DMS153 treated with DMSO at 0.1 percent for 48 hours (cell line): ENCODE measurements around the gene MKRN3.
A peak's percentile ranks its signal among the peaks of the same experiment; 100 is the strongest.

Experiments
- DNase-seq: peaks from one replicate; lab custom pipeline; 2025; ENCODE audit not compliant: unreplicated experiment; lab: John Stamatoyannopoulos, UW

The MKRN3 gene

DNA sequence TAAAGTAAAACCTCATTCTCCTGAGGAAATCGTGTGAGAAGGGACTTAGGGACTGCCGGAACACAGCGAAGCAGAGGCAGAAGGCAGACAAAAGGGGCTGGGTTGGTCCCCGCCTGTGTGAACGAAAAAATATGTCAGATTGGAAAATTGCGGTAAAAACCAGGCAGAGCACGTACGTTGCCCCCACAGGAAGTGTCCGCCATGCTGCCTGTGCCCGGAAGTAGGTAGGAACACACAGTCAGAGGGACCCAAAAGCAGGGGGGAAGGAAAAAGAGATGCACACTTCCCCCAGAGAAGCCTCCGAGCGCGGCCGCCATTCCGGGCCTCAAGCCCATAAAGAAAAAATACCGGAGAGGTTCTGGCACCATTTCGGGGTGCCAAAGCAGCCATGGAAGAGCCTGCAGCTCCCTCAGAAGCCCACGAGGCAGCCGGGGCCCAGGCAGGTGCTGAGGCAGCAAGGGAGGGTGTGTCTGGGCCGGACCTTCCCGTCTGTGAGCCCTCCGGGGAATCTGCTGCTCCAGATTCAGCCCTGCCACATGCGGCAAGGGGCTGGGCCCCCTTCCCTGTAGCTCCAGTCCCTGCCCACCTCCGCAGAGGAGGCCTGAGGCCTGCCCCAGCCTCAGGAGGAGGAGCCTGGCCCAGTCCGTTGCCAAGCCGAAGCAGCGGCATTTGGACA is at the start of gene MKRN3:
Gene MKRN3, plus strand, starts transcription at position 280 of the 676 bp plus-strand sequence. Its CDS starts 109 bp downstream, at position 389.
- DNase-seq, result peak; percentile 16

GRCh38 chr15:23516866-23517265 is 48.6 kb upstream of the MKRN3 start:
- no peak for DNase-seq

DNA sequence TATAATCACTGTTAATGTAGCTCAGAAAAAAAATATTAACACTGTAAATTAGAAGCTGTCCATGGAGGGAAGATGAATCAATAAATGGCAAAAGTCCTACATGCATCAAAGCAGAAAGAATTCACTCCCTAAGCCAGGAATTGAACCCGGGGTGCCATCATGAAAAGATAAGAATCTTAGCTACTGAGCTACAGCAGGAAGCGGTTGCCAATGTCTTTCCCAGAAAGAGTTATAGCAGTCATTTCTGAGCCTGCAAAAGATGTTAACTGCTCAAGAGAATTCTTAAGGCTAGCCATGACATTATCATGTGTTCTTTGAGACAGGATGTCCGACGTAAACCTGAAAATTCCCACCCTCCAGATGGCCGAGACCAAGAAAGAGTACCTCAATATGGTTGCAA is 47.4 kb upstream of the MKRN3 start:
- DNase-seq, result no peak

DNA sequence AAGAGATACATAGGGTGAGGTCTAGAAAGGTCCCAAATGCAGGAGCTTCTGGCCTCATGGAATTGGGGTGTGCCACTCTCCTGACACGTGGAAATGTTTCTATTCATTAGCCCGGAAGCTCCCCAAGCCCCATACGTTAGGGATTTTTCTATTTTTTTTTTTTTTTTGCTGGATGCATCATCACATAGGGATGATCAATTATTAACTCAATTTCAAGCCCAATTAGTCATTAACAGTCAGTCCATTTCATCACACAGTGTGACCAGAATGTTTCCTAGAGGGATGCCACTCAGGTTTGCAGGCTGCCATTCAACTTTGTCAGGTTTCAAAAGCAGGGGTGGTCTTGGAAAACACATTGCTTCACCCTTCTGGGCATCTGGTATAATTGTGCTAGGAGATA is 40.7 kb upstream of the MKRN3 start:
- DNase-seq, result no peak

DNA sequence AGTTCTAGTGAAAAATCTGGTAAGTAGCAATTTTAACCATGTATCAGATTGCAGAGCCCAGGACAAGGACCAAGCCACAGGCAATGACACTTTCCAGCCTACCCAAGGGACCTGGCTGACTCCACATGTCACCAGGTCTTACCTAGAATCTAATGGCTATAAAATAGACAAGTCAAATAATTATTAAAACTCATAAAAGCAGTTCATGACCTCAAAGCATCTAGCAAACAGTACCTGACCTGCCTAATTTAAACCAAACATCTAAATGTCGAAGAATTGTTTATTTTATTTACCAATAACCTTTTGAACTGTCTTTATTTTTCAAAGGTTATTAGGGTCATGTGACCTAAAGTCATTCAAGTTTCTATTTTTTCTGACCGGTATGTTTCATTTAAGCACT is 35.6 kb upstream of the MKRN3 start:
- DNase-seq, result no peak

GRCh38 chr15:23532024-23532423 is 33.5 kb upstream of the MKRN3 start:
- no peak for DNase-seq

- DNase-seq, result no peak
Measured at GRCh38 chr15:23536659-23537058, 28.8 kb upstream of the MKRN3 start.

DNA sequence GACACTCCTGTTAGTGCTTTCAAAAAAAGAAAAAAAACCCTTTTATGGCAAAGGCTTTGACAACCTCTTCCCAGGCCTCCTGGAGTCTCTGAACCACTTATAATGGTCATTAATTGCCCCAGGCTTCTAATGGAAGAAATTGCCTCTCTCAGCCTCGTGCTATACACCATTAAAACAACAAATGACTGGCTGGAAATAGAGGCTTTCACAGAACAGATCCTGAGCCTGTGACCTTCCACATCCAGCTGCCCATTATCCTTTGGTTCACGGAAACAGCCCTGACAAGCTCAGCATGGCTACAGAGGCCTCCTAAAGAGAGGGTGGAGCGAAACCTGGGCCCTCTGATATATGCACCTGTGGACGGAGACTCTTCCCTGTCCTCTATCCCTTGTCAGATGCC is 26.8 kb upstream of the MKRN3 start:
- DNase-seq, result no peak

- no peak for DNase-seq
Measured at GRCh38 chr15:23539892-23540291, 25.6 kb upstream of the MKRN3 start.

DNA sequence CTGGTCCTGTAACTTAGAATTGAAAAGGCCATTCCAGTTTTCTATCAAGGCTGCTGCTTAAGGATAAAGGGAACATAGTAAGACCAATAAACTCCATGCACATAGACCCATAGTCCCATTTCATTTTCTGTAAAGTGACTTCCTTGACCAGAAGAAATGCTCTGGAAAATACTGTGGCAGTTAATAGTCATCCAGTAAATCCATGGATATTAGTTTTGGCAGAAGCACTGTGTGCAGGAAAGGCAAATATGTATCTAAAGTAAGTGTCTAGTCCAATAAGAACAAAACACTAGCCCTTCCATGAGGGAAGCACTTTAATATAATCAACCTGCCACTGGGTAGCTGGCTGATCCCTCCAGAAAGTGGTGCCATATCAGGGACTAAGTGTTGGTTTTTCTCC is 19.3 kb upstream of the MKRN3 start:
- no peak for DNase-seq

DNA sequence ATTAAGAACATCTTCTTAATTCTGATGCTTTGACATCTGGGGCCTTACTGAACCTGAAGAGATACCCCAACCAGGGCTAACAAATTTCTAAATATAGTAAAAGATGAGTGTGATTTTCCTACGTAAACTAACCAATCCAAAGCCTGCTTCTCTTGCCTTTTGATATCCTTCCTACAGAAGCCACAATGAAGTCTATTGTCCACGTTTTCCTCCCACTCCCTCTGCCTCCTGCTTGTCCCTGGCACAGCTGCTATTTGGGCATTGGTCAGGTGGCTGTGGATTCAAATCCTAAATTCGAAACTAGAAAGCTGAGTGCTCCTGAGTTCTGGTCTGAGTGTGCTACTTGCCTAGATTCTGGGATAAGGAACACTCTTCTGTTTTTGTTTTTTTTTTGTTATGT is 17.4 kb upstream of the MKRN3 start:
- DNase-seq, result no peak

DNA sequence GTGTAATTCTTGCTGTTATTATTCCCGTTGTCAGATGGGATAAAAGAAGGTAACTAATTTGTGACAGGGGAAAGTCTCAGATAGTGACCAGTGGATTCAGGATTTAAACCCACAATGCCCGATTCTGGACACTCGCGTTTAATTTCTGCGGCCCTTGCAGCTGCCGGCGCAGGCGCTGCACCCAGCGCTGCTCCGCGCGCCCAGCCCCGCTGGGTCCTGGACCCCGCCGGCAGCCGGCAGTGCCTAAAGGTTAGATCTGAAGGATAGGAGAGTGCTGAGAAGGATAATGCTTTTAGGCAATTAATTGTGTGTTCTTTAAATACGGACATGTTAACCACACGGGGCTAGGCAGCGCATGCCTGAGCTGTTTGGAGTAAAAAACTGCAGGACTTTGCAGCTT is 3.6 kb upstream of the MKRN3 start:
- no peak for DNase-seq

GRCh38 chr15:23564821-23565394 is 566 bp upstream of the MKRN3 start:
- peak; percentile 7 for DNase-seq

GRCh38 chr15:23566071-23566554 is 639 bp downstream of the MKRN3 start:
- peak; percentile 32 for DNase-seq

DNA sequence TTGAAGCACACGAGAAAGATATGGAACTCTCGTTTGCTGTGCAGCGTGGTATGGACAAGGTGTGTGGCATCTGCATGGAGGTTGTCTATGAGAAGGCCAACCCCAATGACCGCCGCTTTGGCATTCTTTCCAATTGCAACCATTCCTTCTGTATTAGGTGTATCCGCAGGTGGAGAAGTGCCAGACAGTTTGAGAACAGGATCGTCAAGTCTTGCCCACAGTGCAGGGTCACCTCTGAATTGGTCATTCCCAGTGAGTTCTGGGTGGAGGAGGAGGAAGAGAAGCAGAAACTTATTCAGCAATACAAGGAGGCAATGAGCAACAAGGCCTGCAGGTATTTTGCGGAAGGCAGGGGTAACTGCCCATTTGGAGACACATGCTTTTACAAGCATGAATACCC is 1.2 kb downstream of the MKRN3 start:
- DNase-seq, result no peak

GRCh38 chr15:23567921-23568320 is 2.4 kb downstream of the MKRN3 start:
- no peak for DNase-seq

DNA sequence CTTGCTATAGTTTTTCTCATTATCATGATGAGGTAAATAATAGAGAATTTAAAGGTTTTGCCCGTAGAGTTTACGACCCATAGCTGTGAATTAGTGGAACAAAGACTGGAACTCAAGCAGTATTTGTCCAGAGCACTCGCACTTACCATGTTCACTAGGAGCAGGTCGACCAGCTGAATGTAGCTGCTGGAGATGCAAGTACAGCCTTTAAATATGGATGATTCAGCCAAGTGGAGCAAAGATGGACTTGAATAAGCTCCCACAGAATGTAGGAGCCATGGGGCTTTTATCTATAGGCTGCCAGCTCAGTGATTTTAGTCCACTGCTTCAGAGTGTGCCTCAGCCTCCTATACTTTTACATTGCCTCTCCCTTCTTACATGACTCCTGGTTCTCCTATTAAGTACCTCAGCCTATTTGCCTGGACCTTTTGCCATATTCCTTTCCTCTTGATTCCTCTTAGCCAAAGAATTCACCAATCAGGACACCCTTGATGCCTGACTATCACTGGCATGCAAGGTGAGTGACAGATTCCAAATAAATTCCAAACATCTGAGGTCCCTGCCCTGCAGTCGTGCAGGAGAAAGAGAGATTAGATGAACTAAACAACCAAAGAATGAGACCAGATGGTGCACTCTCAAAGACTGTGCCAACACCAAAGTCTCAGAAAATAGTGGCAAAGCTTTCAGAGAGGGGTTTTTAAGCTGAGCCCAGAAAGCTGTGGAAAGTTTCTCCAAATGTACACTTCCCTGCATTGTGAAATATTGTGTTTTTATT is 3.9 kb downstream of the MKRN3 start:
- DNase-seq, result no peak

DNA sequence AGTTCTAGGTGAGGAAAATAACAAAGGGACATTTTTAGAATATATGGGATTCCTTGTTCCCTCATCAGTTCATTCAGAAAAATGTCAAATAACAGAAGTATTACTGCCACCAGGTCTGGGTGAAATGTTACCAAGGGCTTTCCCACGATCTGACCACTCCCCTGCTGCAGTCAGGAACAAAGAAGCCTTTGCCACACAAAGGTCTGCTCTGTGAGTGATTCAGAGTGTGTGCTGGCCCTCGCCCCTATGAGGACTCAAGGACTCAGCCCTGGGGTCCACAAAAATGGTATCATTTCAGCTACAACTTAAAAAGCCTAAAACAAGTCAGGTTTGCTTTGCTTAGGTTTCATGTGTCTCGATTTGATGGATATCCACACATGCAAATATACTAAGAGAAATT is 5.0 kb downstream of the MKRN3 start:
- no peak for DNase-seq

DNA sequence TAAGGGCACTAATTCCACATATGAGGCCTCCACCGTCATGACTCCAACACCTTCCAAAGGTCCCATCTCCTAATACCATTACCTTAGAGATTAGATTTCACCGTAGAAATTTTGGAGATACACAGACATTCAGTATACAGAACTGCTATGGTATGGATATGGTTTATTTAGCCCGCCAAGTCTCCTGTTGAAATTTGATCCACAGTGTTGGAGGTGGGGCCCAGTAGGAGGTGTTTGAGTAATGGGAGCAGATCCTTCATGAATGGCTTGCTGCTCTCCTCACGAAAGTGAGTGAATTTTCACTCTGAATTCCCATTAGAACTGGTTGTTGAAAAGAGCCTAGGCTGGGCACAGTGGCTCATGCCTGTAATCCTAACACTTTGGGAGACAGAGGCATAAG is 7.4 kb downstream of the MKRN3 start:
- DNase-seq, result no peak

- DNase-seq, result no peak
Measured at GRCh38 chr15:23574742-23575141, 9.3 kb downstream of the MKRN3 start.

DNA sequence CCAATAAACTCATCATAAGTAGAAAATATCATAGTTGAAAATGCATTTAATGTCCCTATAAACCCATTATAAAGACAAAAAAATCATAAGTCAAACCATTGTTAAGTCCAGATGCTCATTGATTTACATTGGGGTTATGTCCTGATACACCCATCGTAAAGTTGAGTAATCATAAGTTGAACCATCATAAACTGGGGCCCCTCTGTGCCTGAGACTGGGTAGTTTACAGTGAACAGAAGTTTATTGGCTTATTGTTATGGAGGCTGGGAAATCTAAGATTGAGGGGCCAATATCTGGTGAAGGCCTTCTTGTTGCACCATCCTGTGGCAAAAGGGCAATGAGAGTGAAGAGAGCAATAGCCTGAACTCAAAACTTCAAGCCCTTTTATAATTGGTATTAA is 10.6 kb downstream of the MKRN3 start:
- DNase-seq, result no peak

DNA sequence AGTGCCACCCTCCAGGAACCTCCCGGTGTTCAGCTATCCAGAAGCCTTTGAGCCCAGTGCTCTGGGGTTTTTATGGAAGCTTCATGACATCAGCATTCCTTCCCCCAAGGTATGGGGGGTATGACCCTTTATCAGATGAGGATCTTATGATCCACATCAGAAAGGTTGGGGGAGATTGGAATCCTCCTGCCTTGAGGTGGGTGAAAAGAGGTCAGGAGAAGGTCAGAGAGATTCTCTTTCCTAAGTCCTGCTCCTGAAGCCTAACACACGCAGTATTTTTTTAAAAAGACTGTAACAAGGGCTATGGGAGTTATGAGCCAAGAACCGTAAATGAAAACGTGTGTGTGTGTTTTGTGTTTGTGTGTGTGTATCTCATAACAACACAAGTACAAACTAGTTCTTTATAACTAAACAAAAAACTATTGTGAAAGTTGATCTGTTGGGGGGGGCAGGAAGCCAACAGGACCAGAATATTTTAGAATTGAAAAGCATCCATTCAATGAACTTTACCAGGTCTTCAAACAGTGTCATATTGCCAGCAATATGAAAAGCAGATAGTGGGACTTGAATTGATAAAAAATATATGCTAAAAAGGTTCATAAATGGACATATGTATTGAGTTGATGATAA is 13.2 kb downstream of the MKRN3 start:
- DNase-seq, result no peak
